ENCODE results near the gene SLC38A8.

- no peak for TF ChIP-seq CTCF (conservative IDR thresholded peaks at IDR 0.05)
- no peak for TF ChIP-seq ZFX (IDR thresholded peaks at IDR 0.05)
Observed at GRCh38 chr16:83967091-83967490, 75.5 kb downstream of the SLC38A8 start.
